HG02840 (cell line): ENCODE data around the gene PCGF3.
"Not testable (repeated sequence)": the region's sequence is repeated elsewhere in the genome, so short reads cannot be mapped to it uniquely, and the experiment has no call there.

Experiments used
- ATAC-seq: cut with Tn5 transposase; IDR thresholded peaks from one replicate; pipeline ENCODE4 v1.9.1; 2021; ENCODE audit warnings: mild to moderate bottlenecking, moderate library complexity, moderate number of reproducible peaks; ENCODE audit not compliant: unreplicated experiment, low FRiP score

Gene PCGF3

DNA sequence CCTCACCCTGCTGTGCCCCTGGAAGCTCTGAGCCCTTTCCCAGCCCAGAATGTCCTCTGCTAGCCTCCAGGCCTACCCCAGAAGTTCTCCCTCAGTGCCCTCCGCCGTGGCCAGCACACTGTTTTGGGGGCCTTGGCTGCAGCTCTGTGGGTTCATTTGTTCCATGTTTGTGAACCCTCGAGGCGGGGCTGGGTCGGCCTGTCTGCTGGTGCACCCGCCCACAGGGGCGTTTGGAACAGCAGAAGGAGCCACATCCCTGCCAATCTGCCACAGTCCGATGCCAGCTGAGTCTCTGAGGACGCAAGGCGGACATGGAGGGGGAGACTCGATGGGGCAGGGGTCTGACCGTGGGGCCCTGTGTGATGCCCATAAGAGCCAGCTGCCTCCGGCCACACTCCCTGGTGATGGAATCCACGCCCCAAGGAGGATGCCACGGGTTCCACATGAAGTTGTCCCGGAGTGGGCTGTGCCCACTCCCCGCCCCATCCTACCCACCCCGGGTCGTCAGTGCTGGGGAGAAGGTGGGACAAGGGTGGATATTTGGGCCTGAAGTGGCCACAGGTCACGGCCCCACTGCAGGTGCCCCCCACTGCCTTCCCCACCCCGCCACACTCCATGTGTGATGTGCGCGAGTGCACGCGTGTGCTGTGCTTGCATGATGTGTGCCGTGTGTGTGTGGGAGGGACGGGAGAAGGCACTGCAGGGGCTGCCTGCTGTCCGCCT lies 38.6 kb upstream of the PCGF3 start:
- ATAC-seq: no peak

DNA sequence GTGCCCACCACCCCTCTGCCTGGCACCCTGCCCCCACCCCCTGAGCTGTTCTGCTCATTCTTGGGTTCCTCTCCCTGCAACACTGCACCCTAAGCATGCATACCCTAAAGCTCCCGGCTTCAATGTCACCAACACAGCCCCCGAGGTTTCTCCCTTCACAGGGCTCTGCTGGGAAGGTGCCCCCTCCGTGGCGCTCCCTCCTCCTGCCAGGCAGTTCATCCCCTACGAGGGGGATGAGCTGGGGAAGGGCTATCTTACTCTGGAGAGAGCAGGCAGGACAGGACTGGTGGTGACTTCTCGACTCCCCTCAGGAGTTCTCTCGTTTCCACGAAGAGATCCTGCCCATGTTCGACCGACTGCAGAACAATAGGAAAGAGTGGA lies 38.1 kb upstream of the PCGF3 start:
- no peak for ATAC-seq

DNA sequence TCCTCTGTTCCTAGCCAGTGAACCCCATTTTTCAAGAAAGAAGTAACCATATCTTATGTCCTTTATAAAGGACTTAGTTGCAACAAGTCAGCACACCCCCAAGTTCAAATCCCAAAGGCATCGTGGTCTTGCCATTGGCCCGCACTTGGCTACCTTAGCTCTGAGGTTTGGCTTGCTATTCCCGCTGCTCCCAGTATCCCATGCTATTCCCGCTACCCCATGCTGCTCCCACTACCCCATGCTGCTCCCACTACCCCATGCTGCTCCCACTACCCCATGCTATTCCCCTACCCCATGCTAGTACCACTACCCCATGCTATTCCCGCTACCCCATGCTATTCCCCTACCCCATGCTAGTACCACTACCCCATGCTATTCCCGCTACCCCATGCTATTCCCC lies 37.4 kb upstream of the PCGF3 start:
- ATAC-seq: not testable (repeated sequence)

DNA sequence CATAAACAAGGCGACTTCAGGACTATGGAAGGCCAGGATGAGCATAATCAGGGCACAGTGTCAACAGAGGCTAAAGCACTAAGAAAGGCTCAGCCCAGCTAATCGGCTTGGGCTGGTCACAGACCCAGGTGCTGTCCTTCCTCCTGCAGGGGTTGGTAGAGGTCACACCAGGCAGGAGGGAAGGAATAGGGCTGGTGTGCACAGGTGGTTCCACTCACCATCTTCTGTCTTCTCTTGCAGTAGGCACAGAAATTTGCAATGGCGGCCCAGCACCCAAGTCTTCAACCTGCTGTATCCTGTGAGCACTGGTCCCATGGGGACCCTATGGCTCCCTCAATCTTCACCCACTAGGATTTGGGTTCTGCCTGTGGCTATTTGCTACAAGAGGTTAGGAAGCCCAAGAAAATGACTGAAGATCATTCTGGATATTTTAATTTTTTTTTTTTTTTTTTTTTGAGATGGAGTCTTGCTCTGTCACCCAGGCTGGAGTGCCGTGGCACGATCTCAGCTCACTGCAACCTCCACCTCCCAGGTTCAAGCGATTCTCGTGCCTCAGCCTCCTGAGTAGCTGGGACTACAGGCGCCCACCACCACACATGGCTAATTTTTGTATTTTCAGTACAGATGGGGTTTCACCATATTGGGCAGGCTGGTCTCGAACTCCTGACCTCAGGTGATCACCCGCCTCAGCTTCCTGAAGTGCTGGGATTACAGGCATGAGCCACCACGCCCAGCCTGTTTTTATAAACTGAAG lies 35.6 kb upstream of the PCGF3 start:
- ATAC-seq: not testable (repeated sequence)

GRCh38 chr4:671769-672168 lies 33.9 kb upstream of the PCGF3 start:
- ATAC-seq: no peak

DNA sequence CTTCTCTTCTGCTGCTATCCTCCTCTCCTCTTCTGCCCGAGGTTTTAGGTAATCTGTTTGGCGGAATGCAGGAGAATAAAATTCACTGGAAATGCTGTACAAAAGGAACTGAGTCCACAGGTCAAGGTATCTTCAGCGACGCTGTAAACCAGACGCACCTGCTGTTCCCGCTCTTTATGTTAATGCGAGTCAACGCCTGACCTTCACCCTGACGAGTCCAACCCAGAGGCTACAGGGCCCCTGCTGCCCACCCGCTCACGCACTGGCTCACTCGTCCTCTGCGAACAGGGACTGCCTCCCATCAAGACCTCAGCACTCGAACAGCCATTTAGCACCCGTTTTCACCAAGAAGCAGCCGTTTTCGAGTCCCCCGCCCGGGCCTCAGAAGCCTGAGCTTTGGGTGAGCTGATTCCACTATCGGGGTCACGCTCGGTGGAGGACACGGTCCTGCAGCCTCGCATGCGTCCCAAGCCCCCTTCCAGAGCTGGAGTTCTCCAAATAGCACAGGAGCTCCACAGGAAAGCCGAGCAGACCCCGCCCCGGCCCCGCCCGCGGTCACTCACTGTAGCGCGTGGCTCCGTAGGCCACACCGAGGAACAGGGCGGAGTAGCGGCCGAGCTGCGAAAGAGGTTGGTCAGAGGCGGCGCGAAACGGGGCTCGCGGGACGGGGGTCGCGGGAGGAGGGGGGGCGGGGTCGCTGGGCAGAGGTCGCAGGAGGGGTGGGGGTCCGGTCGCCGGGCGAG lies 32.1 kb upstream of the PCGF3 start:
- ATAC-seq: no peak

DNA sequence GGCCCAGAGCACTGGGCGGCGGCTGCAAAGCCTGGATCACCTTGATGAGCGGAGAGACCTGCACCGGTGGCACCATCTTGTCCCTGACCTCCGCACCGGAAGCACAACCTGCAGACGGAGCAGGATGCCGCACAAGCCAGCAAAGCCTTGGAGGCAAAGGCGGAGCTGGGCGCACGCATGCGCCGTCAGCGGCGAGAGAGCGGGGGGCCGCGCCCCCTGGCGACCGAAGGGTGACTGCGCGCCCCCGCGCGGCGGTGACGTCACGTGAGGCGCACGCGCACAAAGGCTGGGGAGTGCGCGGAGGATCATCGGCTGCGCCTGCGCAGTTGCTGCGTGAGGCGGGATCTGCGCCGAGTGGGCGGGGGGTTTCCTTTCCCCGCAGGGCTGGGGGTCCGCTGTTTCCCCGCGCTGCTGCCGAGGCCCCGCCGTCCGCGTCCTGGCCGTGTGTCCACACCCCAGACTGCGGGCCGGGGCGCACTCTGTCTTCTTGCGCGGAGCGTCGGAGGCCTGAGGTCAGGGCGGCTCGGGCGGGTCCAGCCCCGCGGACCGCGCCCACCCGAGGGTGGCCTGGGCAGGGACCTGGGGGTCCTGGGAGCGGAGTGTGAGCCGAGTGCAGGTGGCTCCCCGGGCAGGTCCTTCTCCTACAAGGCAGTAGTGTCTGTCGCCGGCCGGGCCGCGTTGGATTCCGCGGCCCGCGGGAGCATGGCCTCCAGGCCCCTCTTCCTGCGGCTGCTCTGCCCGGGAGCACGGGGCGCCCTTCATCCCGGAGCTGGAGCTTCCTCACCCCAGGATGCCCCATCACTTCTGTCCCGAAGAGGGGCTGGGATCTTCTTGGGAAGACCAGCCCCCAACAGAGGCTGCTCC lies 31.2 kb upstream of the PCGF3 start, which contains the start of the genes ATP5ME and MYL5:
TSS of gene ATP5ME (minus strand) at position 105 of the 864 bp plus-strand sequence. CDS start at position 76, 29 bp downstream.
TSS of gene MYL5 (plus strand) at position 371 of the 864 bp plus-strand sequence. CDS start 3,485 bp downstream, outside the sequence.
- peak; percentile 78 for ATAC-seq

DNA sequence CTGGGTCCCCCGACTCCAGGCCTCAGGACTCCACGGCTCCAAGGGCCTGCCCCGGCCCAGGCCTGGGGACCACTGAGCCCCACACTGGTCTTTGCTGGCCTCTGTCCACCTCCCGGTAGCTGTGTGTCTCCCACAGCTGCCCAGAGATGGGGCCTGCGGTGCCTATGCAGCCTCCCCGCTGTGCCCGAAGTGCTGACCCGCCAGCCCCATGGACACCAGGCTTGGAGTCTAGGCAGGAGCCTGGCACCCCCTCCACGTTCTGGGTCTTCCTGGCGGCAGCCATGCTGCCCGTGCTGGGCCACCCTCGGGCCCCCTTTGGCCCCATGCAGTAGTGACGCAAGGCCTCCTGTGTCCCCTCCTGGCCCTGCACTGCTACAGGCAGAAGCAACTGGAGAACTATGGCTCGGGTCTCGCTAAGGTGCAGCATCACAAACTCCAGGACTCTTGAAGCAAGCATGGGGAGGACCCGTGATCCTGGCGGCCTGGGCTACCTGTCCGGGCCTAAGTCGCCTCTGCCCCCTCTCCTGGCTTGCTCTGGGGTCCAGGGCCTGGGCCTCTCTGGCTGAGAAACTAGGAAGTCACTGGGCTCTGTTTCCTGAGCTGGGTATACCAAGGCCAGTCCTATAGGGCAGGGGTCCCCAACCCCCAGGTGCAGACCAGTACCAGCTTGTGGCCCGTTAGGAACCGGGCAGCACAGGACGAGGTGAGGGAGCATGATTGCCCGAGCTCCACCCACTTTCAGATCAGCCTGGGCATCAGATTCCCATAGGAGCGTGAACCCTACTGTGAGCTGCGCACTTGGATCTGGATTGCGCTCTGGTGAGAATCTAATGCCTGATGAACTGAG lies 30.4 kb upstream of the PCGF3 start:
- peak; percentile 0 for ATAC-seq

DNA sequence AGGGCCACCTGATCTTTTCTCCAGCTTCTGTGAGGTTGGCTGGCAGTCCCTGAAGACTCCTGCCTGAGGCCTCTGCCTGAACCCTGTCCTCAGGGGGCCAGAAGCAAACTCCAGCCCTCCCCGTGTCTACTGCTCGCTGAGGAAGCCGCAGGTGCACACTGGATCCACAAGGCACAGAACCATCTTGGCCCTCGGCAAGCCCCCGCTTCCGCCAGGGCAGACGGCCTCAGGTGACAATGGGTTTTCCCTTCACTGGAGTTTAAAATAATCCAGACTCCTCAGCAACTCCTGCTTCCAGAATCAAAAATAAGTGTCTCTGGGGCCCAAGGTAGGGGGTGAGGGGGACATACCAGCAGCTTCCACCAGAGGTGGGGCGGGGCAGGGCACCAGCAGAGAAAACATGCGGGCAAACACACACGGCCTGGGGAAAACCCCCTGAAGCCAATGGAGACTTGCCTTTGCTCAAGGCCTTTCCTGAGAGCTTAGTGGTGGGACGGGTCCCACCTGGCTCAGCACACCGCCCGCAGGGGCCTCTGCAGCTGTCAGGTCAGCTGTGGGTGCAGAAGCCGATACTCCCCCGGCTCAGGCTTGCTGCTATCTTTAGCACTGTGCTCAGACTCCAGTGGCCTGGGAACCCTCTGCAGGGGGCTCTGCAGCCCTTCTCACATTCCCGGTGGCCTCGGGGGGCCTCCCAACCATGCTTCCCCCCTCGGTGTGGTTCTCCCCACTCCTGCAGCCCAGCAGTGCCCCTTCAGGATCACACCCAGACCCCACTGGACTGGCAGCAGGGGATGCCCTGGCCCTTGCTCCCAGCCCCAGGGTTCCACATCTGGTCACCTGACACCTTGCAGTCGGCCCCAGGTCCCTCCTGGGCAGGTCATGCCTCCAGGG lies 29.4 kb upstream of the PCGF3 start:
- ATAC-seq: no peak

GRCh38 chr4:676871-677235 lies 28.8 kb upstream of the PCGF3 start:
- ATAC-seq: no peak

DNA sequence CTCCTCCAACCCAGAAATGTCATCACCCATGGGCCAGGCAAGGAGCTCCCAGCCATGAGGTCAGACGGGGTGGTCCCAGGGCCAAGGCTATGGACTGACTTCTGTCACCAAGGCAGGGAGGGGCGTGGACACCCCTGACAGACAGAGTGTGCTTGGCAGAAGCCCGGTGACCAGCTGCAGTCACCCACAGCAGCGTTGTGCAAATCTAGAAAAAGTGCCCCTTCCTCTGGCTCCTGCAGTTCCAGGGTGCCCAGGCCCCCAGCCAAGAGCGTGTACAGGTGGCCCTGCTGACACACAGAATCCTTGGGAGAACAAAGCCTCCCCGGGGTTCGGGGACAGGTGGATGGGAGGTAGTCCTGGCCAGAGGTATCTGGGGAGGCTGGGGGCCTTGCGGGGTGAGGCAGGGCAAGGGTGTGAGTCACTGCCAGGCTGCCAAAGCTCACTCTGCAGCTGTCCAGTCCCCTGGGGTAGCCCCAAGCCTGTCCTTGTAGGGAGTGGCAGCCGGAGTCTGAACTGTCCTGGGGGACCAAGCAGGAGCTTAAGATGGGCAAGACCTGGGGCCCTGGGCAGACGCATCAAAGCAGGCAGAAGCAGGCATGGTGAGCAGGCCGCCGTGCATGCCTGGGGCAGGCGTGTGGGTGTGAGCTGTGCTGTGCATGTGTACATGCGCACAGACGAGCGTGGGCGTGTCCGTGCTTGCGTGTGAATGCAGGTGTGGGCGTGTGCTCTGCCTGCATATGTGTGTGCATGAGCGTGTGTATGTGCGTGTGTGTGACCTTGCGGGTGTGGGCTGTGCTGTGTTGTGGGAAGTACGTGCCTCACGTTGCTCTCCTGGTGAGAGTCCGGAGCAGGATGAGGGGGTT lies 28.0 kb upstream of the PCGF3 start:
- ATAC-seq: no peak

DNA sequence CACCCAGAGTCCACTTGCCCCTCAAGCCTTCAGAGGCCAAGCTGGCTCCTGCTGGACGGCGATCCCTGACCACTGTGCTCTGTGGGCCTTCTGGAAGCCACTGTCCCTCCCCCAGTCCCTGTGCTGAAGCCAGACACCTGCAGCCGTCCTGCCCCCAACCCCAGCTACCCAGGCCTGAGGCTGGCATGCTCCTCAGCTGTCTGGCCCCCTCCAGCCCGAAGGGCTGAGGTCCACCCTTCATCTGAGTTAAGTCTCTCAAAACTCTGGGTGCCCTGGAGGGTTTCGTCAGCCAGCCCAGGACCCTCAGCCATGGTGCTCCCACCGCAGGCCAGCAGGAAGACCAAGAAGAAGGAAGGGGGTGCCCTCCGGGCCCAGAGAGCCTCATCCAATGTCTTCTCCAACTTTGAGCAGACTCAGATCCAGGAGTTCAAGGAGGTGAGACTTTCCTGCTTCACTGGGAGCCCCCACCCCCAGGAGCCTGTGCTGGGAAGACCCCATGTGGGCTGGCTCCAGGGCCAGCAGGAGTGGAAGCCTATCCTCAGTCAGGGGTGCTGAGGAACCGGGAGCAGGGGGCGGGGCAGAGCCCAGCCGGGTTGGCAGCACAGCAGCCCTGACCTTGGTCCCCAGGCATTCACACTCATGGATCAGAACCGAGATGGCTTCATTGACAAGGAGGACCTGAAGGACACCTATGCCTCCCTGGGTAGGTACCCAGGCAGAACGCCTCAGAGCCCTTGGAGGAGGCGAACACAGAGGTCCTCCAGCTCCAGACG lies 27.1 kb upstream of the PCGF3 start:
- ATAC-seq: no peak

DNA sequence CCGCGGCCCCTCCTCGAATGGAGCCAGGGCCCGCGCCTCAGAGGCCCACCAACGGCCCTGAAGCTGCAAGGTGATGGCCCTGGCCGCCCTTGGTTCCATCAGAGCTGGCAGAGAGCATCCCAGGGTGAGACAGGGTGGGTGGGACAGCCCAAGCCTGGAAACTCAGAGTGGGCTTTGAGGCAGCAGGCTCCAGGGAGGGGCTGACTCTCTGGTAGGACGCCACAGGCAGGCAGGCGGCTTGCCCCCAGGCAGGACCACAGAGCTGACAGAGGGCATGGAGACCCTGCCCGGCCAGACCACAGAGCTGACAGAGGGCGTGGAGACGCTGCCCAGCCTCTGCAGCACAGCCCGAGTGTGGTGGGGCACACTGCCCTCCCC lies 26.5 kb upstream of the PCGF3 start:
- no peak for ATAC-seq

DNA sequence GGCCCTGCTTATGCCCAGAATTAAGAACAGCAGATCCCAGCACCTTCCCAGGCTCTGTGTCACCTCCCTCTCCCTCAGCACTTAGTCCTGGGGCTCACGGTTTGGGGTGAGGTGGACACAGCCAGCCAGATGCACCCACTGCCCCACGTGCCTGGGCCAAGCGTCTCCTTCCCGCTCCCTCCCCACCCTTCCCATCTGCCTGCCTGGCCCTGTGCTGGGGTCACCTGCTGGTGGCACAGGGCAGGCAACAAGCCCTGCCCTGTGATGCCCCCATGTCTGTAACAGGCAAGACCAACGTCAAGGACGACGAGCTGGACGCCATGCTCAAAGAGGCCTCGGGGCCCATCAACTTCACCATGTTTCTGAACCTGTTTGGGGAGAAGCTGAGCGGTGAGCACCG lies 26.0 kb upstream of the PCGF3 start:
- no peak for ATAC-seq

DNA sequence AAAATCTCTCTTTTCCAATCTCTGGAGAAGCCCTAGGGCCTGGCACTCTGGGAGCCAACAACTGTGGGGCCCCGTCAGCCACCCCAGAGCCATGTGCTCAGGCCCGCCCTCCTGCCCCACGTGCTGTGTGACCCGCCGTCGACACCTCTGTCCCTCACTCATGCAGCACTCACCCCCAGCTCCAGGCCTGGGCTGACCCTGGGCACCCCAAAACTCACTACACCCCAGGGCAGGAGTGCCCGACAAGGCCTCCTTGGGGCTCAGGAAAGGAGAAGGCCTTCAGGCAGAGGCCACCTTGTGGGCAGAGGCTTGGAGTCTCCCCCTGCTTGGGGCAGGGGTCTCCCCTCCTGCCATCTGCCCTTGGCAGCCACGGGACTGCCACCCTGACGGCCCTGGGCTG lies 25.5 kb upstream of the PCGF3 start:
- ATAC-seq: no peak

- ATAC-seq: no peak
Observed at GRCh38 chr4:680551-680927, 25.1 kb upstream of the PCGF3 start.
